Keratinocyte (primary cell): Measurements from ENCODE around the gene ANKRD2. TPM values are rescaled to one million over a fixed set of nuclear protein-coding genes. Genes with fewer than 3 reads are reported as not detected.
A peak's percentile ranks its signal among the peaks of the same experiment; 100 is the strongest.

Experiments used
- DNase-seq: peaks from one replicate; pipeline ENCODE4 v3.0.0-alpha.2; 2011; ENCODE audit warnings: low read depth, missing footprints, low spot score
- FAIRE-seq: peaks from 2 replicates; lab custom pipeline; 2011; peaks lifted over from hg19 to GRCh38; lab: Jason Lieb, UNC
- H2AFZ ChIP-seq: 2 replicates; pipeline ENCODE4 v1.6.0; 2012; ENCODE audit warnings: low read length, control low read depth, inconsistent platforms; ENCODE audit not compliant: control insufficient read depth
- H3K27ac ChIP-seq: 2 replicates; pipeline ENCODE4 v1.5.1; 2011; ENCODE audit warnings: low read length; ENCODE audit not compliant: control insufficient read depth, insufficient read depth
- H3K27me3 ChIP-seq: 3 replicates; pipeline ENCODE4 v1.6.0; 2011; ENCODE audit warnings: low read length; ENCODE audit not compliant: control insufficient read depth, insufficient read depth; ENCODE audit errors: extremely low read depth
- H3K36me3 ChIP-seq, 2 experiments: 2 replicates in 1 of 2; 3 replicates in 1 of 2; pipeline ENCODE4 v1.5.1; 2011; ENCODE audit warnings: low read length in 2 of 2, mild to moderate bottlenecking in 1 of 2; ENCODE audit not compliant: control insufficient read depth in 2 of 2, insufficient read depth in 2 of 2; ENCODE audit errors: extremely low read depth in 1 of 2
- H3K4me1 ChIP-seq: 3 replicates; pipeline ENCODE4 v1.5.1; 2011; ENCODE audit warnings: low read length; ENCODE audit not compliant: control insufficient read depth, insufficient read depth; ENCODE audit errors: extremely low read depth
- H3K4me2 ChIP-seq: 3 replicates; pipeline ENCODE4 v1.6.0; 2011; ENCODE audit warnings: low read depth, low read length; ENCODE audit not compliant: control insufficient read depth, insufficient read depth; ENCODE audit errors: extremely low read depth
- H3K4me3 ChIP-seq, 3 experiments: fragments of 200-600 bp in 1 of 3; sonication (generic) in 1 of 3; 2 replicates in 2 of 3; 3 replicates in 1 of 3; pipeline ENCODE4 v1.5.1; 2011 to 2016; ENCODE audit warnings: low read length in 3 of 3, mild to moderate bottlenecking in 3 of 3, control low read depth in 2 of 3, inconsistent platforms in 1 of 3, low read depth in 1 of 3, mixed read lengths in 1 of 3, mixed run types in 1 of 3, moderate library complexity in 1 of 3; ENCODE audit not compliant: control insufficient read depth in 2 of 3, insufficient read depth in 2 of 3; ENCODE audit errors: extremely low read depth in 1 of 3
- H3K79me2 ChIP-seq: 2 replicates; pipeline ENCODE4 v1.6.0; 2012; ENCODE audit warnings: low read length; ENCODE audit not compliant: control insufficient read depth, insufficient read depth
- H3K9ac ChIP-seq: 3 replicates; pipeline ENCODE4 v1.6.0; 2011; ENCODE audit warnings: low read length; ENCODE audit not compliant: control insufficient read depth, insufficient read depth; ENCODE audit errors: extremely low read depth
- H3K9me1 ChIP-seq: 3 replicates; pipeline ENCODE4 v1.6.0; 2011; ENCODE audit warnings: low read length; ENCODE audit not compliant: control insufficient read depth, insufficient read depth; ENCODE audit errors: extremely low read depth
- H3K9me3 ChIP-seq: 2 replicates; pipeline ENCODE4 v1.5.1; 2012; ENCODE audit warnings: low read depth, low read length; ENCODE audit not compliant: control insufficient read depth
- H4K20me1 ChIP-seq: 3 replicates; pipeline ENCODE4 v1.6.0; 2011; ENCODE audit warnings: low read length; ENCODE audit not compliant: control insufficient read depth, insufficient read depth; ENCODE audit errors: extremely low read depth
- CTCF ChIP-seq, 3 experiments: IDR thresholded peaks in 1 of 3; conservative IDR thresholded peaks in 1 of 3; optimal IDR thresholded peaks in 1 of 3; 2 replicates in 2 of 3; 3 replicates in 1 of 3; pipeline versions ENCODE3 to v1.5.1; 2011; ENCODE audit warnings: low read length in 3 of 3, mild to moderate bottlenecking in 3 of 3, moderate library complexity in 2 of 3, control low read depth in 1 of 3, inconsistent platforms in 1 of 3; ENCODE audit not compliant: insufficient read depth in 2 of 3; ENCODE audit errors: extremely low read depth in 1 of 3
- EZH2 ChIP-seq: IDR thresholded peaks from one replicate; pipeline ENCODE4 v1.6.1; 2012; ENCODE audit warnings: inconsistent platforms, mild to moderate bottlenecking, low read length, moderate library complexity
- dilution Hi-C: fragments of 300-500 bp; cut with MboI; formaldehyde crosslinking; loops from one replicate; pipeline ENCODE4 v1.7.0; 2020; ENCODE audit warnings: low sequenced_read_pairs; ENCODE audit not compliant: extremely low pct_ligation_motif_present
- polyA plus RNA-seq, 5 experiments: library from polyadenylated mRNA; depleted of rRNA in 3 of 5; stranded (reverse) in 3 of 5; stranded (forward) in 1 of 5; unstranded in 1 of 5; fragments of >200 nt; gene quantifications; 1 replicate in 1 of 5; 2 replicates in 3 of 5; 3 replicates in 1 of 5; pipeline versions ENCODE4 v1.2.1 to v1.2.3, GENCODE V29; 2011 to 2012; ENCODE audit warnings: missing spikeins in 2 of 5, low read depth in 1 of 5, low replicate concordance in 1 of 5

The ANKRD2 gene
- polyA plus RNA-seq, 1 donor (not counting 4 experiments of a cell fraction or from before 2014, with no cell fraction given): 0.38 TPM

- Histone ChIP-seq H3K27ac (no peak overlapping the region), H4K20me1 (no peaks in the 10 kb centered on the region), H3K4me3 (no peak overlapping the region), H2AFZ (no peak overlapping the region), H3K79me2 (no peaks in the 10 kb centered on the region), H3K36me3 (peaks cover 1 to 10% of the 10 kb centered on the region in 2 experiments), H3K9me3 (no peaks in the 10 kb centered on the region), H3K27me3 (no peaks in the 10 kb centered on the region), H3K4me1 (peaks cover 60% of the 10 kb centered on the region), H3K9me1 (no peaks in the 10 kb centered on the region), H3K9ac (no peak overlapping the region), H3K4me2 (no peak overlapping the region)
- FAIRE-seq: peak; percentile 17
- DNase-seq: no peak
- dilution Hi-C loops: no loop called here
- TF ChIP-seq EZH2: no peak
- TF ChIP-seq CTCF (optimal IDR thresholded peaks at IDR 0.05 in 1 of 3, IDR thresholded peaks at IDR 0.05 in 1 of 3, conservative IDR thresholded peaks at IDR 0.05 in 1 of 3; ENCODE audit: extremely low read depth in 1 of 3, insufficient read depth in 2 of 3, low read length in 3 of 3): no peak
Observed at GRCh38 chr10:97573672-97574071, 1.1 kb downstream of the ANKRD2 start.

GRCh38 chr10:97574374-97575126 is 2.0 kb downstream of the ANKRD2 start:
- Histone ChIP-seq H3K9ac (no peak overlapping the region), H3K4me2 (peak overlapping the region; percentile 62), H2AFZ (no peak overlapping the region), H3K36me3 (peaks cover 1 to 4% of the 10 kb centered on the region in 2 experiments), H3K79me2 (no peaks in the 10 kb centered on the region), H3K27me3 (no peaks in the 10 kb centered on the region), H3K4me1 (peaks cover 56% of the 10 kb centered on the region), H4K20me1 (no peaks in the 10 kb centered on the region), H3K4me3 (no peak overlapping the region), H3K27ac (peak overlapping the region; percentile 20), H3K9me3 (no peaks in the 10 kb centered on the region), H3K9me1 (no peaks in the 10 kb centered on the region)
- TF ChIP-seq EZH2: no peak
- TF ChIP-seq CTCF (optimal IDR thresholded peaks at IDR 0.05 in 1 of 3, IDR thresholded peaks at IDR 0.05 in 1 of 3, conservative IDR thresholded peaks at IDR 0.05 in 1 of 3; ENCODE audit: extremely low read depth in 1 of 3, insufficient read depth in 2 of 3, low read length in 3 of 3): no peak
- DNase-seq (peak; percentile 97), FAIRE-seq (peak; percentile 99)
- dilution Hi-C loops: no loop called here
